Measurements from ENCODE around the gene DRD2.

- TF ChIP-seq CTCF (conservative IDR thresholded peaks at IDR 0.05) (no peak), ZFX (IDR thresholded peaks at IDR 0.05) (no peak)
Measured at GRCh38 chr11:113419454-113420003, 55.7 kb downstream of the DRD2 start.
